AG10803 (cell line): ENCODE measurements around the gene SERPINA1.

Experiments used
- DNase-seq: peaks from one replicate; pipeline ENCODE4 v3.0.0; 2010; ENCODE audit warnings: low read depth
- H3K4me3 ChIP-seq: 2 replicates; pipeline ENCODE4 v1.5.1; 2011; ENCODE audit warnings: mild to moderate bottlenecking, low read length, control low read depth
- CTCF ChIP-seq: conservative IDR thresholded peaks from 2 replicates; pipeline ENCODE4 v1.5.1; 2011; ENCODE audit warnings: mild to moderate bottlenecking, low read length, control low read depth, inconsistent platforms

The SERPINA1 gene

GRCh38 chr14:94341656-94342333 is 46.6 kb downstream of the SERPINA1 start:
- TF ChIP-seq CTCF: no peak
- DNase-seq: peak; percentile 70
- H3K4me3 ChIP-seq: peak overlapping the region; percentile 18; the same call in 1 of the 2 replicates

GRCh38 chr14:94340533-94340932 is 47.9 kb downstream of the SERPINA1 start:
- TF ChIP-seq CTCF: no peak
- no peak for DNase-seq
- H3K4me3 ChIP-seq: no peak overlapping the region

GRCh38 chr14:94338023-94338422 is 50.4 kb downstream of the SERPINA1 start:
- DNase-seq: no peak
- H3K4me3 ChIP-seq: no peak overlapping the region
- no peak for TF ChIP-seq CTCF

GRCh38 chr14:94337274-94337673 is 51.1 kb downstream of the SERPINA1 start:
- peak; percentile 39 for DNase-seq
- H3K4me3 ChIP-seq: no peak overlapping the region
- no peak for TF ChIP-seq CTCF

GRCh38 chr14:94334872-94335271 is 53.5 kb downstream of the SERPINA1 start:
- no peak for TF ChIP-seq CTCF
- no peak overlapping the region for H3K4me3 ChIP-seq
- DNase-seq: no peak

GRCh38 chr14:94332587-94332986 is 55.8 kb downstream of the SERPINA1 start:
- no peak for DNase-seq
- no peak overlapping the region for H3K4me3 ChIP-seq
- no peak for TF ChIP-seq CTCF

GRCh38 chr14:94332063-94332583 is 56.3 kb downstream of the SERPINA1 start:
- TF ChIP-seq CTCF: no peak
- H3K4me3 ChIP-seq: no peak overlapping the region
- no peak for DNase-seq
